Endothelial cell of umbilical vein (primary cell): ENCODE results near the gene SUDS3.

Source experiments
- EZH2 ChIP-seq: IDR thresholded peaks from 2 replicates; pipeline ENCODE4 v1.6.1; 2012; ENCODE audit warnings: borderline replicate concordance, low read depth, mild to moderate bottlenecking, moderate library complexity, low read length, inconsistent platforms; ENCODE audit not compliant: severe bottlenecking
- POLR2AphosphoS5 ChIP-seq: IDR thresholded peaks from 2 replicates; pipeline ENCODE4 v1.6.1; 2012; ENCODE audit warnings: low read depth, mild to moderate bottlenecking, control low read depth, low read length, moderate library complexity; ENCODE audit not compliant: insufficient read depth
- TF ChIP-seq, protein P1 (sequence below), 2 donors: IDR thresholded peaks; 1 replicate in 1 of 2; 2 replicates in 1 of 2; pipeline ENCODE4 v1.5.1; 2011; ENCODE audit warnings: low read length in 2 of 2, mild to moderate bottlenecking in 2 of 2, moderate library complexity in 2 of 2, control low read depth in 1 of 2, inconsistent platforms in 1 of 2, low read depth in 1 of 2; ENCODE audit not compliant: insufficient read depth in 1 of 2; ENCODE audit errors: extremely low read depth in 1 of 2

DNA sequence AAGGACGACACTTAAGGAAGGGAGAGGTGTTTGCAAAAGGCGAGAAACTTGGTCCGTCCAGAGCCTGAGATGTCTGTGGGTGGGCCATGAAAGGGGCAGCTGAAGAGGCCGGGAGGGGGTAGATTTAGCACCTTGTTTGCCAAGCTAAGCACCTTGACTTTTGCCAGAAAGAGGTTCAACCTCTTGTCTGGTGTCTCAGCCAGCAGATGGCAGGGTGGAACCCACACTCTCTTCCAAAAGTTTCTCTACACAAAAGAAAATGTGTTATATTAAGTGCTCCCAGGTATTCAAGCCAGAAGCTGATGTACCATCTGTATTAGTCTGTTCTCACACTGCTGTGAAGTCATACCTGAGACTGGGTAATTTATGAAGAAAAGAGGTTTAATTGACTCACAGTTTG lies 69.9 kb downstream of the SUDS3 start:
- TF ChIP-seq, protein P1, sequence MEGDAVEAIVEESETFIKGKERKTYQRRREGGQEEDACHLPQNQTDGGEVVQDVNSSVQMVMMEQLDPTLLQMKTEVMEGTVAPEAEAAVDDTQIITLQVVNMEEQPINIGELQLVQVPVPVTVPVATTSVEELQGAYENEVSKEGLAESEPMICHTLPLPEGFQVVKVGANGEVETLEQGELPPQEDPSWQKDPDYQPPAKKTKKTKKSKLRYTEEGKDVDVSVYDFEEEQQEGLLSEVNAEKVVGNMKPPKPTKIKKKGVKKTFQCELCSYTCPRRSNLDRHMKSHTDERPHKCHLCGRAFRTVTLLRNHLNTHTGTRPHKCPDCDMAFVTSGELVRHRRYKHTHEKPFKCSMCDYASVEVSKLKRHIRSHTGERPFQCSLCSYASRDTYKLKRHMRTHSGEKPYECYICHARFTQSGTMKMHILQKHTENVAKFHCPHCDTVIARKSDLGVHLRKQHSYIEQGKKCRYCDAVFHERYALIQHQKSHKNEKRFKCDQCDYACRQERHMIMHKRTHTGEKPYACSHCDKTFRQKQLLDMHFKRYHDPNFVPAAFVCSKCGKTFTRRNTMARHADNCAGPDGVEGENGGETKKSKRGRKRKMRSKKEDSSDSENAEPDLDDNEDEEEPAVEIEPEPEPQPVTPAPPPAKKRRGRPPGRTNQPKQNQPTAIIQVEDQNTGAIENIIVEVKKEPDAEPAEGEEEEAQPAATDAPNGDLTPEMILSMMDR (IDR thresholded peaks at IDR 0.05; ENCODE audit: extremely low read depth in 1 of 2, insufficient read depth in 1 of 2, low read depth in 1 of 2, low read length in 2 of 2) = no peak
- TF ChIP-seq EZH2 = no peak
- TF ChIP-seq POLR2AphosphoS5 = no peak
